Embryonic facial prominence (tissue), 1 donor: Measurements from ENCODE around the gene BRME1.
"Not testable (repeated sequence)": the region's sequence is repeated elsewhere in the genome, so short reads cannot be mapped to it uniquely, and the experiment has no call there.

ENCODE experiments used
- DNase-seq: peaks from one replicate; pipeline ENCODE4 v3.0.0-alpha.2; 2016; ENCODE audit errors: extremely low spot score

The BRME1 gene

DNA sequence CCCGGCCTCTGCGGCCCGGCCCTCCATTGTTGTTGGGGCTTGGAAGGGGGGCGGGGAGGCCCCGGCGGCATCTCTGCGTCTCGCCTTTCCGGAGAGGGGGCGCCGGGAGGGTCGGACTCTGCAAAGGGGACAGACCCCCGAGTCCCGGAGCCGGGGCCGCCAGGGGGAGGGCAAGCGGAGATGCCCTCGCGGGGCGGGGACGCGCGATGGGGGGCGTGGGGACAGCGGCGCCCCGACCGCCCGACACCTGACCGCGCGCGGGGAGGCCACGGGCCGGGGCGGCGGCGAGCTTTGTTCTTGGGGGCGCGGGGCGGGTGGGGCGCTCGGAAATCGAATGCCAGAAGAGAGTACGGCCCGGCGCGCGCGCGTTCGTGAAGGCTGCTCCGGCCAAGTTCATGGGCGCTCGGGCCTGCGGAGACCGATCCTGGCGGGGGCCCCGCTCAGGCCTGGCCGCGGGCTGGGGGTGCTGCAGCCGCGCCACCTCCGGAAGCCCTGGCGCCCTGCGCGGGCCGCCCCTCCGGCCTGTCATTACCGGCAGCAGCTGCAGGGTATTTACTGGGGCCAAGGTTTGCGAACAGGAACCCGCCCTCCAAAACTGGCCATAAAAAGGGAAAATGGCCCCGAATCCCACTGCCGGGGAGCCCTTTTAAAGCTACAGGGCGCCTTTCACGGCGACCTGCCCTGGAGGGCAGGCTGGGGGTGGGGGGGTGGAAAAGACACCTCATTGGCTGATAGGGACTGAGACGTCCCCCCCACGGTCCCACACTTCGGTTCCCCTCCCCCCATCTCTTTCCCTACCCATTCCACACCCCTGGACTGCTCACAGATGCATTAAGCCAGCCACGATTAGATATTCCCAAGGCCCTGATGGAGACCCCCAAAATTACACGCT lies 40.1 kb downstream of the BRME1 start:
- no peak for DNase-seq

DNA sequence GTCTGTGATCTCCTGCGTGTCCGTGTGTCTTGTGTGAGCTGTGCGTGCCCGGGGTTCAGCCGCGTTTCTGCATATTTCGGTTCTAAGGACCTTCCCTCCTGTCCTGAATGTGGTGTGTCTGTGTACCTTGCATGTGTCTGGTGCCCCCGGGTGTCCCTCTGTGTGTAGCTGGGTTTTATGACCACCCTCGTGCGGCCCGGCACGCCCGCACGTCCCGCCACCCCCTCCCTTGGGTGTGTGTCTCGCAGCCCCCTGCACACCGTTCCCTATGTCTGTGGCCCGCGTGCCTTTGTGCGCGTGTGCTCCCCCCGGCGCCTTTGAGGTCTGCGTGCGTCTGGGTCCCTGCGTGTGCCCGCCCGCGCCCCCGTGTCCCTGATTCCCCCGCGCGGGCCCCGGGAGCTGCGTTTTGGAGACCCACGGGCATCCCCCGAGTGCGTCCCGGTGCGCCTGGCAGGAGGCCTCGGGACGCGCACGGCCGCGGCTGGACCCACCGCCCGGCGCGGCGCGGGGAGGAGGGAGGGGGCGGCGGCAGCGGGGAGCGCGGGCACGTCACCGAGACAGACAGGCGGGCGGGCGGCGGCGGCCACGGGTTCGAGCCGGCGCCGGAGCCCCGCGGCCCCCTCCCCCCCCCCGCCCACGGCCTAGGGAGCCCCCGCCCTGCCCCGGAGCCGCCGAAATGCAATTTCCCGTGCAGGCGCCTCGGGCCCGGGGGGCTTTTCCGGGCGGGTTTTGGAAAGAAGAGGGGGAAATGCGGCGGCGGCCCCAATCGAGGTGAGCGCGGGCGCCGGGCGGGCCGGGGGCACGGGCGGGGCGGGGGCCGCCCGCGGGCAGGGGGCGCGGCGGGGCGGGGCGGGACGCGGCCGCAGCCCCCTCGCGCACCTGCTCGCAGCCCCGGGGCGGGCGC lies 41.0 kb downstream of the BRME1 start:
- no peak for DNase-seq

DNA sequence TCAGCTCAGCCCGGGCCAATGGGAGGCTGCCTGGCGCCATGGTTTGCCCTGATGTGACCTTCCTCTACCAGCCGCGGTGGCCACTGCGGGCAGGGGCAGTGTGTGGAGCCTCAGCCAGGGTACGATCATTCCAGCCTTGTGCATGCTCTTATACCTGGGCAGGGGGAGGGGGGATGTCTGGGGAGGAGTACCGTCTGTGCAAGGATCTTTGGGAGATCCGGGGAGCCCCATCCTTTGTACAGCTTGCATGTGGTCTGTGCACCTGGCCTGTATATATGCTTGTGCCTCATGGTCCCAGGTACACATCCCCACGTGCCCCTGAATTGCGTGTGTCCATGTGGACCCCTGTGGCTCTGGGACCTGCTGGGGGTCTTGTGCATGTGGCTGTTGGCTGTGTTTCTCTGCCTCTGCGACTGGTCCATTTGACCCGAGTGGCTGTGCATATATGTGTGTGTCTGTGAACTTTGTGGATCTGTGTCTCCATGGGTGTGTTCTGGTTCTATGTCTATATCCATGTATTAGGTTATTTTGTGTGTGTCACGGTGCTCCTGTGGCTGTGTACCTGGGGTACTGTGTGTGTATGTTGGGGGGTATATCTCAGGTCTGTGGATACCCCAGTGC lies 41.8 kb downstream of the BRME1 start:
- DNase-seq = no peak

DNA sequence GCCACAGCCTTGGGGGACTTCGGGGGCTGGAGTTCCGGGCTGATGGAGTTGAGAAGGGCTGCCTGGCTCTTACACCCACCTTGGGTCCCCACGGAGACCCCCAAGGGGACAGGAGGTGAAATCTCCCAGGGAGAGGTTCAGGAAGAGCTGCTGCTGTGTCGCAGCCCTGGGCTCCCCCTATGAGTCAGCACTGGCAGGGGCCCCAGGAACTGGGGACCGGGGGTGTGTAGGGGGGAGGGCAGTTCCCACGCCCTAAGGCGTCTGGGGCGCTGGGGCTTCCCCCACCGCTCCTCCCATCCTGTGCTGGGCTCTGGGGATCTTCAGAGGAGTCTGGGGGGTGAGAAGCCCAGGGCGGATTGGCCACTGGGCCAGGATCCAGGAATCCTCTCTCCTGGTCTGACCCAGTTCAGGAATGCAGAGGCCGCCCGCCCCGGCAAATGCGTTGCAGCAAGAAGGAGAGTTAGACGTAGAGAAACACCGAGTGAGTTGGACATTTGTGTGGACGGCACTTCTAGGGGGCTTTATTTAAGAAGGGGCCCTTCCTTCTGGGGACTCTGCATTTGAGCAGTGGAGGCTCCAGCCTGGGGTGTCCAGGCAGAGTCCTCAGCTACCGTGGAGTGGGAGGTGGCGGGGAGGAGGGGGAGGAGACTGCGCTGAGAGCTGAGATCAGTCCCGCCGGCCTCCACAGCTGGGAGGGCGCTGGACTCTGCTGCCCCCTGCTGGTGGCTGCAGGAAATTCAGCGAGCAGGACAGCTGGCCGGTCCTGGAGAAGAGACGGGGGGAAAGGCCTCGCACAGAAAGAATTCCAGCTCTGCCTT lies 44.0 kb downstream of the BRME1 start:
- peak; percentile 80 for DNase-seq

DNA sequence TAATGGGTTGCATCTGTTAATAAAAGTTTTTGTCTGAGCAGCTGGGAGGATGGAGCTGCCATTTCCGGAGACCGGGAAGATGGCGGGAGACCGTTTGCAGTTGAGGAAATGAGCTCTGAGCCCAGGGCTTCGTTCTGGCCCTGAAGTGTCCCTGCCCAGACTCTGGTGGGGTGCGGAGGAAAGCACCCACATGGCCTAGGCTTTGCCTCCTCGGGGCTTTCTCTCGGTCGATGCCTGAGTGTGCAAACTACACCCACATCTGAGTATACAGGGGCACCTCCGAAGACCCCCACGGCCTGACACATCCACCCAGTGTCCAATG lies 44.6 kb downstream of the BRME1 start:
- no peak for DNase-seq

DNA sequence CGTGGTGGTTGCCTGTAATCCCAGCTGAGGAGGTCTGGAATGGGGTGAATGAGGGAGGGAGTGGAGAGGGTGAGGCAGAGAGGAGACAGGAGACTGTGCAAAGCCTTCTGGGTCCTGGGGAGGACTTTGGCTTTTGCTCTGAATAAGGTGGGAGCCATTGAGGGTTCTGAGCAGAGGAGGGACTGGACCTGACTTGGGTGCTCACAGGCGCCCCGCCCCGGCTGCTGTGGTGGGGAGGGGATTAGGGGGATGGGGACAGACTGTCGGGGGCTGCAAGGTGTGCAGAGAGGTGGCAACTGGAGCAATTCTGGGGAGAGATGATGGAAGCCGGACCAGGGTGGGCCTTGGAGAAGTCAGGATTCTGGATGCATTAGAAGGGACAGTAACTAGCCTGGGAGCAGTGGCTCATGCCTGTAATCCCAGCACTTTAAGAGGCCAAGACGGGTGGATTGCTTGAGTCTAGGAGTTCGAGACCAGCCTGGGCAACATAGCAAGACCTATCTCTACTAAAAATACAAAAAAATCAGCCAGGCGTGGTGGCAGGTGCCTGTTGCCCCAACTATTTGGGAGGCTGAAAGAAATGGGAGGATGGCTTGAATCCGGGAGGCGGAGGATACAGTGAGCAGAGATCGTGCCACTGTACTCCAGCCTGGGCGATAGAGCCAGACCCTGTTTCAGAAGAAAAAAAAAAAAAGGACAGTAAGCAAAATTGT lies 45.1 kb downstream of the BRME1 start:
- no peak for DNase-seq

DNA sequence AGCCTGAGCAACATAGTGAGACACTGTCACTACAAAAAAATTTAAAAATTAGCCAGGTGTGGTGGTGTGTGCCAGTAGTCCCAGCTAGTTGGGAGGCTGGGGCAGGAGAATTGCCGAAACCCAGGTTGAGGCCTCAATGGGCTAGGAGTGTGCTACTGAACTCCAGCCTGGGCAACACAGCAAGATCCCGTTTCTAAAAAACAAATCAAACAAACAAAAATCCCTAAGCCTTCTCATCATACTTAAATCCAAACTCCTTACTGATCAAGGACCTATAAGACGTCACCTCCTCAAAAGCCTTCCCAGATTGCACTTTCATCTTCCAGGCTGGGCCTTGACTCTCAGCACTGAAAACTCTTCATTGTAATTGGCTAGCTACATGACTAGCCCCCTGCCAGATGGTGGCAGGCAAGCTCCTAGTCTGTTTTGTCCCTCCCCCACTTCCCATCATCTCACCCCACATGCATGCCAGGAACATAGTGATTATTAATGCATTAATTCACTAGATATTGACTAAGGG lies 46.5 kb downstream of the BRME1 start:
- no peak for DNase-seq

DNA sequence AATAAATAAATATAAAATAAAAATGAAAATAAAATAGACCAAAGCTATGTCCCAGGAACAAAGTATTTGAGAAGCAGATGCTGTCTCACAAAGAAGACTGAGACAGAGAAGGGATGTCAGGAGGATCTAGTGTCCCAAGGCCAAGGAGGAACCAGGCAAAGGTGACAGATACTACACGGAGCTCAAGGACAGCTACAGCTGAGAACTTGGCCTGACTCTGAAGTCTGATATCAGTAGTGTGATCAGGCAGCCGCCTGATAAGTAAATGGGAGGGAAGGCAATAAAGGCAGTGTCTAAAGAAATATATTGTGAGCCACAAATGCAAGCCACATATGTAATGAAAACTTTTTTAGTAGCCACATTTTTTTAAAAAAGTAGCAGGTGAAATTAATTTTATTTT lies 49.4 kb downstream of the BRME1 start:
- DNase-seq = no peak

DNA sequence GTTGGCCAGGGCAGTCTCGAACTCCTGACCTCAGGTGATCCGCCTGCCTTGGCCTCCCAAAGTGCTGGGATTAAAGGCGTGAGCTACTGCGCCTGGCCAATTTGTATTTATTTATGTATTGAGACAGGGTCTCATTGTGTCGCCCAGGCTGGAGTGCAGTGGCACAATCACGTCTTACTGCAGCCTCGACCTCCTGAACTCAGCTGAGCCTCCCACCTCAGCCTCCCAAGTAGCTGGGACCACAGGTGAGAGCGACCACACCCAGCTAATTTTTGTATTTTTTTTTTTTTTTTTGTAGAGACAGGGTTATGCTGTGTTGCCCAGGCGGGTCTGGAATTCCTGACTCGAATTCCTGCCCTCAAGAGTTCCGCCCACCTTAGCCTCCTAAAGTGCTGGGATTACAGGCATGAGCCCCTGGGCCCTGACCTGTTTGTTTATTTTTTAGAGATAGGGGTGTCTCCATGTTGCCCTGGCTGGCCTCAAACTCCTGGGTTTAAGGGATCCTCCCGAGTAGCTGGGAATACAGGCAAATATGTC lies 53.7 kb downstream of the BRME1 start:
- not testable (repeated sequence) for DNase-seq

DNA sequence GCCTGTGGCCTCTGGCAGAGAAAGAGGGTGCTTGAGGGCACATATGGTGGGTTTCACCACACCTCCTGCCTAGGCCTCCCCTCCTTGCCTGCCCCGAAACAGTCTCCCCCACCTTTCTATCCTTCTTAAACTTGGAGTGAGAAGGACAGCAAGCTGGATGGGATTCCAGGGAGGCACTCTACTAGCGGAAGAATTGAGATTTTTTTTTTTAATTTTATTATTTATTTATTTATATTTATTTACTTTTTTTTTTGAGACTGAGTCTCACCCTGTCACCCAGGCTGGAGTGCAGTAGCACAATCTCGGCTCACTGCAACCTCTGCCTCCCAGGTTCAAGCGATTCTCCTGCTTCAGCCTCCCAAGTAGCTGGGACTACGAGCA lies 54.2 kb downstream of the BRME1 start:
- DNase-seq = not testable (repeated sequence)

DNA sequence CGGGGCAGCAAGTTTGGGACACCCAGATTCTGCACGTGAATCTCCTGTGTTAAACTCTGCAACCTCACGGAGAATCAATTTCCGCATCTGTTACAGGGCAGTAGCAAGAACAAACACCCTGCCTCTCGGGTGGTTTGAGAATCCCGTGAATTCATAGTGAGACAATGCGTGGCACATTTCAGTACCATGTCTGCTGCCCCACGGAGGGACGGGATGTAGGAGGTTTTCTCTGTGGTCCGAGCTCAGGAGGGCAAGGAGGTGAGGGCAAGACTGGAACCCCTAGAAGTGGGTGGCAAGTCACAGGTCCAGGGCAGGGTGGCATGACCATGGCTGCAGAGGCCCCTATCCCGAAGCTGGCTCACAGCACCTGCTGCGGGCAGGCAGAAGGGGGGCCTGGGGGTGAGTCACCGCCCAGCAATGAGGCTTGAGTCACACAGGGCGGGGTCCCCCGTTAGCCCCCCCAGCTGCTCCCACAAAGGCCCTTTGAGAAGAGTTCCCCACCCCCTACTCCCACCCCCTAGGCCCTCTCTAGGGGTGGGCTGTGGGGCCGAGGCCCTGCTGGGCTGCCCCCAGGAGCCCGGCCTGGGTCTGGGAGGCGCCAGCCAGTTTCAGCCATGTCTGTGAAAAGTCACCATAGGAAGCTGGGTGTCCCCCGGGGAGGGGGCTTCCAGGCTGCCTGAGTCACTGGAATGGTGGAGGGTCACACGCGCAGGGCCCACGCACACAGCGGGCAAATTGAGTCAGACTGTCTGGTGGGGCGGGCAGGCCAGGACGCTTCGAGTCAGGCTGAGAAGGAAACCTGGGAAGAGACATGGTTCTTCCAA lies 54.8 kb downstream of the BRME1 start:
- DNase-seq = no peak

DNA sequence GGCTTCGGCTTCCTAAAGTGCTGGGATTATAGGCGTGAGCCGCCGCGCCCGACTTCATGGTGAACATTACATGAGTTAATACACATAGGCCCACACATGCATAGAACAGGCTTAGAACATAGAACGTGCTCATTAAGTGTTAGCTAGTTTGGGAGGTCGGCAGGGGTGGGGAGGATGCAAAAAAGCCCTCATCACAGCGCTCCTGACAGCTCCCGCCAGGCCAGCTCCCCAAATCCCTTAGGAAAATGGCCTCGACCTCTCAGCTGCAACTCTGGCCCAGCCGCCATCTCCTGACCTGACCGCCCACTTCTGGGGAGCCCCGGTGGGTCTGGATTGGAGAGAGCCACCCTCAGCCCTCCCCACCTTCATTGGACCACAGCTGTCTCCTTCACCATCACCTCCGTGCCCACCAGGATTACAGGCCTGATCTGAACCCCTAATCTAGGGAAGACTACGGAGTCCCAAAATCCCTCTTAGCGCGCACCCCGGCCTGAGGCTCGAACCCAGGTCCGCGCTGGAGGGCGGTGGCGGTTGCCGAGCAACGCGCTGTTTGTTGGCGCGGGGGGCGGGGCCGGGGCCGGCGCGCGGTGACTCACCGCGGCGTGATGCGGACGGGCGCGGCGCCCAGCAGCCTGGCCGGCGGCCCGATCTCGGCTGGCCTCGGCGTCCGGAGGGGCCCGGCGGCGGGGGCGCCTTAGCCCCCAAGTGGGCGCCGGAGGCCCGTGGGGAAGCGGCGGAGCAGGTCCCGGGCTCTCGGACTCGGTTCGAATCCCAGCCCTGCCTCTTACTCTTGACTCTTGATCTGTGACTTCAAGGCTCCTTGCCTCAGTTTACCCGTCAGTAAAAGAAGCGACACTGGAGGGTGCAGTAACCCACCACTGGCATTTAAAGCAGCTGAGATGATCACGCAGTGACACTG lies 55.7 kb downstream of the BRME1 start:
- no peak for DNase-seq

DNA sequence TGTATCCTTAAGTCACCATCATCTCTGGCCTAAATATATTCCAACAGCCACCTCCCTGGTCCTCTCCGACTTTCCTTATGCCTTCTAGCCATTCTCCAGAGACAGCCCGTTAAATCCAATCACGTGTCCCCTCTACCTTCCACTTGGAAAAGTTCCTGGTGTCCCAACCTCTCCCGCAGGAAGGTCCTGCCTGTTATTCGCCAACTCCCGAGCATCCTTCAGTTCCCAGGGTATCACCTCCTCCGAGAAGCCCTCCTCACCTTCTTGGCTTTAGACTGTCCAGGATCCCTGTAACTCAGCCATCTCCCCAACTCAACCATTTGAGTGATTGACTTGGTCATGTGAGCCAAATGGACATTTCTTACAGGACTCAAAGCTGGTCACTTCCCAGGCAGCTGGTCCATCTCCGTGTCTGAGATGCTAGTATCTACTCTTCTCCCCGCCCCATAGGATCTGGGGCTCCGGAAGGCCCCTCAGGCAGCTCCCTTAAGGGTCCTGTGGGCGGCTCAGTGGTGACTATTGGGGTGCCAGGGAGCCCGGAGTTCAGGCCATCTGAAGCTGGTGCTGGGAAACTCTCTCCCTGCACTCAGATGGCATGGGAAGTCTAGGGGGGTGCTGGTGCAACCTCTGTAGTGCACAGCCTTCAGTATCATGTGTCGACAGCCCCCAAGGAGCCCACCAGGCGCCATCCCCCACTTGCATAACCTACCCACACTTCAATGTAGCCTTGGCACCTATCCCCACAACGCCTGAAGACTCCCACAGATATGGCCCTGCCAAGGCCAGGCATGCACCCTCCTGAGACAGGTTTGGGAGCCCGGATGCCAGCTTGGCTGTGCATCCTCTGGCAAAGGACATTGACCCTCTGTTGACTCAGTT lies 56.9 kb downstream of the BRME1 start:
- no peak for DNase-seq

DNA sequence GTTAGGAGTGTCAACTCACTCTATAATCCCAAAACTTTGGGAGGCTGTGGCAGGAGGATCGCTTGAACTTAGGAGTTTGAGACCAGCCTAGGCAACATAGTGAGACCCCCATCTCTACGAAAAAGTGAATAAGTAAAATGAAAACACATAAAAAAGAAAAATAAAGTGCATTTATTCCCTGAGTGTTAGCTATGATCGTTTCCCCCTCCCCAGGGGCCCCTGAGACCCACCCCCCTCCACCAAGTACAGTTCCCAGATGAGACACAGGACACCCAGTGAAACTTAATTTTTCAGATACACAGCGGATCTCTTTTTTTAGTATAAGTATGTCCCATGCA lies 57.6 kb downstream of the BRME1 start:
- no peak for DNase-seq

DNA sequence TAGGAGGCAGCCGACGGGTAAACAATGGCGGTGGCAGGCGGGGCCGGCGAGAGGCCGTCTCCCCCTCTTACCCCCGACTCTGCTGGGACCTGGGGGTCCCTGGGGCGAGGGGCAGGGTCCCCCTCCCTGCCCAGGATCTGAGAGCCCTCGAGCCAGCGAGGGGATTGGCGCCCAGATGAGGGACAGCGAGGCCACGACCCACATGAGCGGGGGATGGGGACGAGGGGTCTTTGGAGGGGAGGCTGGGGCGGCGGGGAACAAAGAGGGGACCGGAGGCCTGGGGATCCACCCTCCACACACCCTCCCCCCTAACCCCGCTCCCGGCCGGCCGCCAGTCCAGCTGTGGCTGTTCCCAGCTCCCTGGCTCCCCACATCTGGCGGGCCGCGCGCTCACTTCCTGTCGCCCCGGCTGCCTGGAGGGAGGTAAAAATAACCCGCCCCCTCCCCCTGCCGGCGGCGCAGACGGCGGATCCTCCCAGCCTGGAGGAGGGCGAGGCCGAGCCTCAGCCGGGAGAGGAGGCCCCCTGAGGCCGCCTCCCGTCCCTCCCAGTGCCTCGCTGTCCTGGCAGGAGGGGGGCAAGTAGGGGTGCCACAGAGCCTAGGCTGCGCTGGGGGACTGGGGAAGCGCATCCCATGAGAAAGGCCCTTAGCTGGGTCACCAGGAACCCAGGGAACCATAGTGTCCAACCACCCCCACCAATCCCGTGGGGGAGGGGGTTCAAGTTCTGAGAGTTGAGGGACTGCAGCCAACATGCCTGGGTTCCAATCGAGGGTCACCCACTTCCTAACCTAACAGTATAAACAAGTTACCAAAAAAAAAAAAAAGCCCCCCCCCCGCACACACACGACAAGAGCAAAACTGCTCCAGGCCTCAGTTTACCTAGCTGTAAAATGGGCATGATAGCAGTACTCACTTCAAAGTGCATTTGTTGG lies 58.2 kb downstream of the BRME1 start:
- DNase-seq = peak; percentile 90
